ENCODE data around the gene ZNF609.
"Not testable (repeated sequence)": the region's sequence is repeated elsewhere in the genome, so short reads cannot be mapped to it uniquely, and the experiment has no call there.

Gene ZNF609

DNA sequence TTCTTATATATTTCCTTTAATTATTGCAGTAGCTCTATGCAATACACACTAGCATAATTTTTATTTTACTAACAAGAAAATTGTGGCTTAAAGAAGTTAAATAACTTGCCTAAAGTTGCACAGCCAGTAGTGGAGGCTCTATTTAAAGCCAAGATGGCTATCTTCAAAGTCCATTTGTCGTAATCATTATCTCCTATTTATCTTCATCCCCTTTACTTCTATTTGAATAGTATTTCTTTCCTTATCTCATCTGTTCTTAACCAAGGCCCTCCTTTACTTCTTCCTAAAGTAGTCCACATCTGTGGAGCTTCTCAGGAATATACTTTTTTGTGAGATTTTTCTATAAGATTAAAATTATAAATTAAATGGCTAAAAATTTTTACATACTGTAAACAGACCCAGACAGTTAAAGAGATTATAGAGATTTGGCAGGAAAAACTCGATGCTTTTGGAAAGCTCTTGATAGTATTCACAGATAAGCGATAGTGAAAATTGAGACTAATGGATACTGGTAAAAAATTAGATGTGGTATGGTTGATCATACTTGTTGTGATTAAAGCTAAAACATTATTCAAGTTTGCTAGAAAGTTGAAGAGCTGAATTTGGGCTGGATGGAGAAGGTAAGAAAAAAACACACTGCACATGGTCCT, 129.2 kb downstream of the ZNF609 start:
- no peak for DNase-seq

DNA sequence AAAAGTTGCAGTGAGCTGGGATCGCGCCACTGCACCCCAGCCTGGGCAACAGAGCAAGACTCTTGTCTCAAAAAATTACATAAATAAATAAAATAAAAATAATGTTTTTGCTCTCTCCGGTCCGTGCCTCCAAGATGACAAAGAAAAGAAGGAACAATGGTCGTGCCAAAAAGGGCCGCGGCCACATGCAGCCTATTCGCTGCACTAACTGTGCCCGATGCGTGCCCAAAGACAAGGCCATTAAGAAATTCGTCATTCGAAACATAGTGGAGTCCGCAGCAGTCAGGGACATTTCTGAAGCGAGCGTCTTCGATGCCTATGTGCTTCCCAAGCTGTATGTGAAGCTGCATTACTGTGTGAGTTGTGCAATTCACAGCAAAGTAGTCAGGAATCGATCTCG, 132.5 kb downstream of the ZNF609 start:
- not testable (repeated sequence) for DNase-seq

DNA sequence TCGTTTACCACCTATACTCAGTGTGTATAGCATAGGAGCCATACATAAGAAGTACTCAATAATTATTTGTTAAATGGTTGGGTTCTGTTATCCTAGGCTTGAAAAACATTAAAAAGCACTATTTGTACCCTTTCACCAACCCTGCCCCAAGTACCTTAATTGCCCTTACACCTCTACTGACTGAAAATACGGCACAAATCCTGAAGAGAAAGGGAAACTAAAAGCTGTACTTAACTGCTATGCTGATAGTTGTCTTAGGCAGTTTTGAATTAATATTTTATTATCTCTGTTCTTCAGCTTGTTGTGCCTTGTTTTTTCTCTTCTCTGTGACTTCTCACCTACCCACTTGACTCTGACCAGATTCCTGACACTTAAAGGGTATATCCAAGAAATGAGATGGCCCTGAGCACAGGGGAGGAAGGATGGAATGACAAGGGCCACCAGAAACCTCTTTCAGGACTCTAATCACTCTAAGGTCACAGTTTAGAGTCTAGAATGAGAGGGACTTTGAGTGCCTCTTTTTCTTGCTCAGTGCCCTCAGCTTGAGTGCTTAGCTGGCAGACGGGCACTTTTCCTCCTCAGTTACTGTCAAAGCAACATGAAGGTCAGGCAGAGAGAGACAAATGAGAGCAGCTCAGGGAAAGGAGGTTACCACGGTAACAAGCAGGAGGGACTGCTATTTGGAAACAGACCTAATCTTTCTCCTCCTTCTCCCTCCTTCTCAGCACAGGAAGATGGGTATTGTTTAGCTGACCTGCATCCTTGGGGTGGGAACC, 136.5 kb downstream of the ZNF609 start:
- peak; percentile 77 for DNase-seq

DNA sequence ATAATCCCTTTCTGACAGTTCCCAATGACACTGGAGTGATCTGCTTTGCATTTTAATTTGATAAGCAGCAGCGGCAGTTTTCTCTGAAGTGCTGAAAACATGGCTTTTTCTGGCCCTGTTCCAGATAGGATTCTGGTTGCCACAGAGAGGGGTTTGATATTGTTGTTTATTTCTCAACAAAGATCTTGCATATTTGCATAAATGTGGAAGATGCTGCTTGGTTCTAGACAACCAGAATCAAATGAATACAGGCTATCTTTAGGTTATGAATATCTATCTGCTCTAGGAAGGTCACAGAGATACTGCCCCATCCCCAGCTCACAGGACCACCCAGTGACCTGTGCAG, 137.1 kb downstream of the ZNF609 start:
- DNase-seq, result no peak

DNA sequence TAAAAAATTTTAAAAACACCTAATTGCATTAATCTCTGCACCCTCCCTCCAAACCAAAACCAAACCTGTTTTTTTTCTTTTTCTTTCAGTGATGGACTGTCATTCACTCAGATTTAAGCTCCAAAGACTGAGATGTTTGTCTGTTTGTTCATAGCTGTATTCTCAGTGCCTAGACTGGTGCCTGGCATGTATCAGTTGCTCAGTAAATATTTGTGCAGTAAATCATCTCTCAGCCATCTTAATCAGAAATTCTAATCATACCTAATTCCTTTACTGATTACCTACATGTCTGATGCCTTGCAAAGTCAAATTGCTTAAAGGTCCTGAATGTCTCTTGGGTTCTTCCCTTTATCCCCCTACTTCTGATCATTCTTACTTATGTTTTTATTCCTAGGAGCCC, 138.8 kb downstream of the ZNF609 start:
- no peak for DNase-seq

DNA sequence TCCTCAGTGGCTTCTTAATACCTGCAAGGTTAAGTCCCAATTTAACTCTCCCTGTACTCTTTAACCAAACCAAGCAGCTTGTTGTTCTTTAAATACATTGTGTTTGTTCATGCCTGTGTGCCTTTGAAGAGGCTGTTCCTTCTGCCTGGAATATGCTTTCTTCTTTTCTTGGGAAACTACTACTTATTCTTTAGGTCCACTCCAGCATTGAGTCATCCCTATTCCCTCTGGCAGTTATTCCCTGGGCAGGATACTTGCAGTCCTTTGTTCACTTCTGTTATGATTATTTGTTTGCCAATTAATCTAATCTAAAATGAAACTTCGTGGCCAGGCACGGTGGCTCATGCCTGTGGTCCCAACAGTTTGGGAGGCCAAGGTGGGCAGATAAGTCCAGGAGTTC, 139.3 kb downstream of the ZNF609 start:
- no peak for DNase-seq

DNA sequence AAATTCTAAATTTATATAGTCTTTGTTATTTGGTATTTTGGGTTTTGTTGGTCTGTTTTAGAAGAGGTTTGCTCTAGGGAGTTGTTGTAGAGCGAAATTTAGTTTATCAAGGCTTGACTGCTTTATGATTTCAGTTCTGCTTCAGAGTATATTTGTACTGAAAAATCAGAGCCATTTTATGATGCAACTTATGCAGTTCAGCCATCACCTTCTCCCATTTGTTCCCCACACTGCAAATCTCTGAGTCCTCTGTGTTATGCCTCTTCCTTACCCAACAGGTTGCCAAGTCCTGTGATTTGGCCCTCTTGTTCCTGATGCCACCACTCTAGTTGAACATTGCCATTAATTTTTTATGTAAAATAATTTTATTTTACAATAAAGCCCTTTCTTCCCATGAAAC, 140.4 kb downstream of the ZNF609 start:
- DNase-seq, result no peak

DNA sequence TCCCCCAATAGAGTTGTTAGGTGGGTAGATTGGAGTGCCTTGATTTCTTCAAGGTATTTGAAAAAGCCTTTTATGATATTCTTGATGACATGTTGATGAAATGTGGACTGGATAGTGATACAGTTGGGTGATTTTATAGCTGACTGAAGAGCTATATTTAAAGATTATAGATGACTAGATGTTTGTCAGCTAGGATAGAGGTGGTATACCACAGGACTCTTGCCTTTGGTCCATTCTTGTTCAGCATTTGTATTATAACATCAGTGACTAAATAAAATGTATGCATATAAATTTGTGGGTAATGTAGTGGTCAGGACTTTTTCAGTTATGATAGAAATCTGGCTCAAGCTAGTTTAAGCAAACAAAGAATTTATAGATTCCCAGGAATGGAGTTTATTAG, 143.9 kb downstream of the ZNF609 start:
- no peak for DNase-seq

DNA sequence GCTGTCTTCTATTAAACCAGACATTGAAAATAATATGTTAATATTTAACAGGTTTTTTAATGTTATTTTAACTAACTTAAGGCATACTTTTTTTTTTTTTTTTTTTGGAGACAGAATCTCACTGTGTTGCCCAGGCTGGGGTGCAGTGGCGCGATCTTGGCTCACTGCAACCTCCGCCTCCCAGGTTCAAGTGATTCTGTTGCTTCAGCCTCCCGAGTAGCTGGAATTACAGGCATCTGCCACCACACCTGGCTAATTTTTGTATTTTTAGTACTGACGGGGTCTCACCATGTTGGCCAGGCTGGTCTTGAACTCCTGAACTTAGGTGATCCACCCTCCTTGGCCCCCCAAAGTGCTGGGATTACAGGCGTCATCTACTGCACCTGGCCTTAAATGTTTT, 147.0 kb downstream of the ZNF609 start:
- DNase-seq, result not testable (repeated sequence)

DNA sequence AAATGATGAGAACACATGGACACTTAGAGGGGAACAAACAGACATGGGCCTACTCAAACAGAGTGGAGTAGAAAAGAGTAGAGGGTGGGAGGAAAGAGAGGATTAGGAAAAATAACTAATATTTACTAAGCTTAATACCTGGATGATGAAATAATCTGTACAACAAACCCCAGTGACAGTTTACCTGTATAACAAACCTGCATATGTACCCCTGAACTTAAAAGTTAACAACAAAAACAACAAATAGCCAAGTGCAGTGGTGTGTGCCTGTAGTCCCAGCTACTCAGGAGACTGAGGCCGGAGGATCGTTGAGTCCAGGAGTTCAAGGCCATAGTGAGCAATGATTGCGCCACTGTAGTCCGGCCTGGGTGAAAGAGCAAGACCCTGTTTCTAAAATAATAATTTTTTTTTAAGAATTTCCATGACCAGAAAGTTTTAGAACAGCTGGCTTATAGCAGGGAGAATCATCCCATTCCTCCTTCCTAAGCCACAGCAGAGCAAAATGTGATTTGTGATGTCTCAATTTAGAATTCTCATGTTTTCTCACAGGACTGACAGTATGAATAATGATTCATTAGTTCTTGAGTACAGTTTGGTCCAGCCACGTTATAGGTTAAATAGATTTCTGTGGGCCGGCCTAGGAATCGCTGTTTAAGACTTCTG, 150.0 kb downstream of the ZNF609 start:
- no peak for DNase-seq

DNA sequence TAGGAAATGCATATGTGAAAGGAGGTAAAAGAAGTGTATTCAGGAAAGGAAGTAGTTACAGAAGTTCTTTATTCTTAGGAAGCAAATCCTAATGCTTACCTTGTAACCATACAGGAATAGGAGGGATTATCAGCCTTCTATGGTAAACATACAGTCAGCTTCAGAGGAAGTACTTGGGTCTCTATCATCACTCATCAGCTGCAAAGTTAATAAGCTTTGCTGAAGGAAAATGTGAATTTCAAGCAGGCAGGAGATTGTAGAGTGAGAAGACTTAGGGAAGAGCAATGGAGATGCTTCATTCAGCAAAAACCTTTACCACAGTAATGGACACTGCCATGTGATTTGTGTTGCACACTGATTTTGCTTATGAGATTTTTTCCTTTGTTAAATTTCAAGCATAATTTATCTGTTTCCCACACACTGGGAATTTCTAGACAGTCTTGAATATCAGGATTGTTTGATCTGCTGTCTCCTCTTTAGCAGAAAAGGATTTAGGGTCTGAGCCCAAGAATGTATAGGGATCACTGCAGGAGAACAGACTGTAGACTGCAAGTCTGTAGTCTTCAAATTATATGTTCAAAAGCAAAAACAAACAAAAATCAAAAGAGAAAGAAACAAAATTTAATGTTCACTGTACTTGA, 150.8 kb downstream of the ZNF609 start:
- no peak for DNase-seq

DNA sequence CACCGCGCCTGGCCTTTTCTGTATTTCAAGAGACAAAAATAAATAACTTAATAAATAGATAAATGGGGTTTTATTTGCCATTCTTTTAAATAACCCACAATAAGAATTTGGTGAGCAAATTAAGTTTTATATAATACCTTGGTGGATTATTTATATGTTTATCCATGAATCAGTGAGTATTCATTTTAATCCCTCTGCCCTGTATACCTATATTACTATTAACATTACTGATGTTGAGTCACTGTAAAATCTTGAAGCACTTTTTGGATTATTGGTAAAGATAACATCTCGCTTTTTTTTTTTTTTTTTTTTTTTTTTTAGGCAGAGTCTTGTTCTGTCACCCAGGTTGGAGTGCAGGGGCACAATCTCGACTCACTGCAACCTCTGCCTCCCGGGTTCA, 154.1 kb downstream of the ZNF609 start:
- DNase-seq, result no peak

DNA sequence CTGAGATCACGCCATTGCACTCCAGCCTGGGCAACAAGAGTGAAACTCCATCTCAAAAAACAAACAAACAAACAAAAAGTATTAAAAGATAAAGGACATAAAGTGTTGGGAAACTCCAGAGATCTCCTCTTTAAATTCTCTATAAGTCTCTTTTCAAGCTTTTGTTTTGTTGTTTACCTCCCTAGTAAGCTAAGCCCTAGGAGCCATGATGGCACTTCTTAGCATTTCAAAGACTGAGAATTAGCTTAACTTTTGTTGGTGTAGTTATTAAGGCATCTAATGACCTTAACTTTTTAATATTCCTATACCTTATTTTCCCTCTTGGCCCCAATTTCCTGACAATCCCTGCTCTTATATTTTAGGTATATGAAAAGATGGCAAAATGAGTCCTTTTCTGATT, 157.3 kb downstream of the ZNF609 start:
- DNase-seq, result no peak

DNA sequence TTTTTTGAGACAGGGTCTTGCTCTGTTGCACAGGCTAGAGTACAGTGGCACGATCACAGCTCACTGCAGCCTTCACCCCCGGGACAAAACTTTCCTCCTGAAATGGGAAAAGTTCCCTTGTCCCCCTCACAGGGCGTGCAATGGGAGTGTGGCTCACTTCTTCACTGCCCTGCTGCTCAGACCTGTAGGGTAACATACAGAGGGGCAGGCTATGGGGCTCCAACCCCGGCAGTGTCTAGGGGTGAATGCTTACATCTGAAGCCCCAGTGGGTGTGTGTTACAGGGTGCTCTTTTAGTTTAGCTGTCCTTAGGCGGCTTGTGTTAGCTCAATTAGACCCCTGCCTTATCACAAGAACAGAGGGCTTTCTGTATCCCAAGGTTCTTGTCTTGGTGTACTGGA, 157.8 kb downstream of the ZNF609 start:
- no peak for DNase-seq

DNA sequence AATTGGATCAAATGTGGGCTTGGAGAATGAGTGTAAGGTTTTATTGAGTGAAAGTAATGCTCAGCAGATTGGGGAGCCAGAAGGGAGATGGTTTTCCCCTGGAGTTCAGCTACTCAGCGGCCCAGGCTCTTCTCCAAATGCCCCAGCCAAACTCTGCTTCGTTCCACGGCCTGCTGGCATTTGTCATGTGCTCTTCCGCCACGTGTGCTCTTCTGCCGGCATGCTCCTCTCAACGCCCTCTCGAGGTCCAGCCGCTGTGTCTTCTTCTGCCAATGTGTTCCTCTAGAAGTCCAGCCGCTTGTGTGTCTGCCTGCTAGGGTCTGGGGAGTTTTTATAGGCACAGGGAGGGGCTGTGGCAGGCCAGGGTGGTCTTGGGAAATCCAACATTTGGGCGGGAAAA, 158.2 kb downstream of the ZNF609 start:
- DNase-seq, result no peak

DNA sequence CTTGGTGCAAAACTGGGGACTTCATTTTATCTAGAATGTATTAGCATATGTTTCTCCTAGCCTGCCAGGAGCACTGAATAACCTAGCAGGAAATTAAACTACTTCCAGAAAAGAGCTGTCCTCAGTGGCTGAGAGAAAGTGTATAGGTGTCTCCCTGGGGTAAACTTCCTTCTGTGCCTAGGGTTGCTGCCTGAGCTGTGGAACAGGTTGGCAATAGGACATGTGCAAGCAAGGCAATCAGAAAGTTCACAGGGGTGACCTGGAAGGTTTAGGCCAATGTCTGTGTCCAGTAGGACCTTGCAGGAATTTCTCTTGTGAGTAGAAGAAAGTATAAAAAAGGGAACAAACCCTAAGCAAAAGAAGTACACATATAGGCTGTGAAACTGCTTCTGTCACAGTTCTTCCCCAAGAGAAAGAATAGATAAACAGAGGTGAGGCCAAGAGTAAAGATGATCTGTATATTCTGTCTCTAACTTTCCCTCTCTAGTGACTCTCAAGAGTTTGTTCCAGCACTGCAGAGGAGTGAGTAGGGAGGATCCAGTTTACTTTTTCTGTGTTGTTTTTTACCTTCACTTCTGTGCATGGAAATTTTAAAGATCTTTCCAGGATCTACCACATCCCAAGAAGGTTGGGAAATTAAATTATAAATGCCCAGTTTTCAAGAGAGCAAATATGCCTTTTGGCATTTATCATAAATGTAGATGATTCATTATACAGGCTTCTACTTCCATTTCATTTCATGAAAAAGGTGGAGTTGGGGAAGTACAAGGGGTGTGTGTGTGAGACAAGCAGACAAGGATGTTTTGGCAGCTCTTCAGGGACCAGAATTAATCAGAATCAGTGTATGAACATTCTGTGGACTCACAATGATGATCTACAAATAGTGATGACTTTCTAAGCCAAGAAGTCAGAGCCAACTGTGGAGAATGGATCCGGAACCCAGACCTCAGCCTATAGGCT, 159.8 kb downstream of the ZNF609 start:
- no peak for DNase-seq

DNA sequence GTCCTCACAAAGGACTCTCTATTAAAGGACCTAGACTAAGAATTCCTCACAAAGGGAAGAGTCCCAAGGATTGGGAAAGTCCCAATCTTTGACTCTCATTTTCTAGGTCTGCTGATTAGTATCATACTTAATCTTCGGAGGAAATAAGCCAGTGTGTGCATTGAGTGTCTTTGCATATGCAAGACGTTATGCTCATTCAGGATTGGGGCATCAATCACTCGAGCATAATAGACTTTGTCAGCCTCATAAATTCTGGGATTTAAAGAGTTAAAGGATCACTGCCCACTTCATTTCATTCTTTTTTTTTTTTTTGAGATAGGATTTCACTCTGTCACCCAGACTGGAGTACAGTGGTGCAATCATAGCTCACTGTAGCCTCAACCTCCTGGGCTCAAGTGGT, 160.7 kb downstream of the ZNF609 start:
- DNase-seq, result no peak

DNA sequence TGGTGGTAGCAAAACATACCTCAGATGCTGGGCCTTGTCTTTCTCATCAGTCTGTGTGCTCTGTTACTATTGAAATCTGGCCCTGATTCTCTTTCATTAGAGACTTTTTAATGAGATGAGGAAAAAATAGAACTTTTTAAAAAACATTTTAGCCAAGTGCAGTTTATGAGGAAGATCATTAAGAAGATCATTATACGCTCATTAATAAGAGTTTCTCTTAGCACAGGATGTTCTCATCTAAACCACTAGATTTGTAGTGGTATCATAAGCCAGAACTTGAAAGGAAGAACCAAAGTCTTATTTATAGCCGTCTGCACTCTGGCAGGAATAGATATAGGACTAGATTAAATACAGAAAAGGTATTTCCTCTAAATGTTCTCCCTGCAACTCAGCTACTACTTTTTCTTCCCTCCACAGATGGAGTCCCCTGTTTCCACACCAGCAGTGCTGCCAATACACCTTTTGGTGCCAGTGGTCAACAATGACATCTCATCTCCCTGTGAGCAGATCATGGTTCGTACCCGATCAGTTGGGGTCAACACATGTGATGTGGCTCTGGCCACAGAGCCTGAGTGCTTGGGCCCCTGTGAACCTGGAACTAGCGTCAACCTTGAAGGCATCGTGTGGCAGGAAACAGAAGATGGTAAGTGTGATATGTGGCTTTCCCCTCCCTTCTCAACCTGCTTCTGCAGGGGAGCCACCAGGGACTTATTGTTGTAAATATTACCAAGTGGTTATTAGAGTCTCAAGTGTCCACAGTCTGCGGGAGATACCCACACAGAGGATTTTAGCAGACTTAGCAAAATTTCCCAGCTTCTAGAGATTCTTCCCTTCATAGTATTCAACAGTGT, 162.3 kb downstream of the ZNF609 start:
- DNase-seq, result no peak

DNA sequence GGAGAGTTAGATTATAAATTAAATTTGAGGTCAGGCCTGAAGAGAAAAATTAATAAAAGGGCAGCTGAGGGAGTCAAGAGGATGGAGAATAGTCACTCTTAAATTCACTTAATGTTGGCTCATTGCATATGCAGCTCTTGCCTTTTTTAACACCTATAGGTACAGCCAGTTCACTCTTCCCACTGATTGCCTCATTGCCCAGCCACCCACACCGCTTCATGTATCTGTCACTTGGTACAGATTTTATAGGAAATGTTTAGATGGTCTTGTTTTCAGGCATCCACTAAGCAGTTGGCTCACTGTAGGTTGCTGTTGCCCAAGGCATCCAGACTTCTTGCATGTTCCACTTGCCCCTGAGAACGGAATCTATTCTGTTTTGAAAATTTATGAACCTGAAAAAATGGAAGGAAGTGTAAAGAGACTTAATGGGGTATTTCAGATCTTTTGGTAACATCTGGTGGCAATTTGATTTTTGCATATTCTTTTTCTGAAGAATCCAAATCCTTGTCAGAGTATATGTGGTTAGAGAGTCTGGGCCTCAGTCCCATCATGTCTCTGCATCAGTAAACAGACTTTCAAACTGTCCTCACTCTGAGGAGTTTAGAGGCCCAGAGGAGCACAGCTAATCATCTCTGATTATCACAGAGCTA, 163.1 kb downstream of the ZNF609 start:
- DNase-seq, result no peak

DNA sequence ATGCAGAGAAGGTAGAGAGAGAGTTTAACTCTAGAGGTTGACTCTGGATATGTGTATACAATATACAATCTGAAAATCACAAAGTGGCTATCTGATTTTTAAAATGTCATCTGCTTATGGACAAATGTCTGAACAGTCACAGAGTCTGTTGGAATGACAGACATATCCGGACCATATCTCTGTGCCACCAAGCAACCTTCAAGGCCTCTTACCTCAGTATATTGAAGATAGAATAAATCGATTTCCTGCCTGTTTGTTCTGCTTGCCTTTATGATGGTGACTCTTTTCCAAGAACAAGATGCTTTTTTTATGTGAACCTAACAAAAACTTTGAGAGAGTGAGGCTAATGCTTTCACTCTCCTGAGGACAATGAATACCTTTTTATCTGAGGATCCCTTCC, 163.9 kb downstream of the ZNF609 start:
- DNase-seq, result no peak

DNA sequence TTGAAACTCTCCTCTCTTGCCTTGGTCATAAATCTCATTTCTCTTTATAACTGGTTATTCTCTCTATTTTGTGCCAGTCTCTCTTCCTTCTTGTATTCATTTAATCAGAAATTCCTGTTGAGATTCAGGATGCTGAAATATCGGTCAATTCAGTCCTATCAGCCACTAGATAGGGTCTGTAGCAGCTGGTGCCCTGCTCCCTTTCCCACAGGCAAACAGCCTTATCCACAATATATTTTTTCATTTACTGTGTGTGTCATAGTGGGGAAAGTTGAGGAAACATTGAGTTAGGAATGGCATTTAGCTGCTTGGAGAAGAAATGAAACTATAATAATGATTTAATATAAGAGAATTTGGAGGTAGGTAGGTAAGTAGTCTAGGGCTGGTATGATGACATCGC, 168.7 kb downstream of the ZNF609 start:
- no peak for DNase-seq

All from retina (tissue), 1 donor.